DMS79 (cell line): Measurements from ENCODE around the gene NOS2.
"Not testable (repeated sequence)": the region's sequence is repeated elsewhere in the genome, so short reads cannot be mapped to it uniquely, and the experiment has no call there.

Source experiments
- DNase-seq: peaks from one replicate; lab custom pipeline; 2025; lab: John Stamatoyannopoulos, UW

Gene NOS2

GRCh38 chr17:27753726-27754125 is 46.6 kb downstream of the NOS2 start:
- not testable (repeated sequence) for DNase-seq

- DNase-seq: not testable (repeated sequence)
Observed at GRCh38 chr17:27752831-27753619, 47.3 kb downstream of the NOS2 start.

GRCh38 chr17:27751622-27752490 is 48.5 kb downstream of the NOS2 start:
- no peak for DNase-seq

- no peak for DNase-seq
Observed at GRCh38 chr17:27751166-27751565, 49.2 kb downstream of the NOS2 start.

- not testable (repeated sequence) for DNase-seq
Observed at GRCh38 chr17:27749562-27750150, 50.7 kb downstream of the NOS2 start.

- DNase-seq: no peak
Observed at GRCh38 chr17:27748360-27748825, 51.9 kb downstream of the NOS2 start.

GRCh38 chr17:27747462-27748359 is 52.6 kb downstream of the NOS2 start:
- no peak for DNase-seq

- no peak for DNase-seq
Observed at GRCh38 chr17:27746881-27747280, 53.4 kb downstream of the NOS2 start.

GRCh38 chr17:27746320-27746719 is 54.0 kb downstream of the NOS2 start:
- not testable (repeated sequence) for DNase-seq

- DNase-seq: not testable (repeated sequence)
Observed at GRCh38 chr17:27745207-27745830, 55.0 kb downstream of the NOS2 start.

GRCh38 chr17:27743281-27743885 is 56.9 kb downstream of the NOS2 start:
- DNase-seq: no peak

GRCh38 chr17:27741971-27742575 is 58.3 kb downstream of the NOS2 start:
- no peak for DNase-seq

GRCh38 chr17:27741361-27741861 is 58.9 kb downstream of the NOS2 start:
- no peak for DNase-seq

GRCh38 chr17:27740541-27740940 is 59.8 kb downstream of the NOS2 start:
- DNase-seq: not testable (repeated sequence)

GRCh38 chr17:27733773-27734172 is 66.6 kb downstream of the NOS2 start:
- DNase-seq: no peak

- DNase-seq: not testable (repeated sequence)
Observed at GRCh38 chr17:27732746-27733145, 67.6 kb downstream of the NOS2 start.

- not testable (repeated sequence) for DNase-seq
Observed at GRCh38 chr17:27725982-27726381, 74.3 kb downstream of the NOS2 start.

- no peak for DNase-seq
Observed at GRCh38 chr17:27721797-27722196, 78.5 kb downstream of the NOS2 start.
